HepG2 (cell line): ENCODE measurements around the gene VCL. TPM values are rescaled to one million over a fixed set of nuclear protein-coding genes. Genes with fewer than 3 reads are reported as not detected.

Experiments
- ATAC-seq: fragments of 200-7000 bp; cut with Tn5 transposase; 3 replicates; pipeline ENCODE4 v1.9.1; 2020; ENCODE audit warnings: mild to moderate bottlenecking, moderate library complexity
- BruUV-seq: library from RNA; stranded (reverse); fragments of 400-500 nt; replicated peaks from 2 replicates; lab custom pipeline; 2021; lab: Mats Ljungman, UMichigan
- CTCF ChIA-PET: fragments of 300-600 bp; formaldehyde crosslinking; extraction: SDS; loops from one replicate; lab custom pipeline; 2021; ENCODE audit warnings: low total read pairs, inconsistent platforms, low intra/inter-chr PET ratio; lab: Yijun Ruan, JAX
- POLR2A ChIA-PET: fragments of 350-600 bp; sonication (Branson Sonifier 250); formaldehyde crosslinking; loops from one replicate; lab custom pipeline; 2020; ENCODE audit warnings: antibody characterized with exemption, inconsistent platforms; lab: Yijun Ruan, JAX
- DNase-seq: peaks from one replicate; pipeline ENCODE4 v3.0.0-alpha.2; 2015; ENCODE audit warnings: low spot score
- FAIRE-seq: peaks from 3 replicates; lab custom pipeline; 2011; peaks lifted over from hg19 to GRCh38; lab: Jason Lieb, UNC
- H2AFZ ChIP-seq: one replicate; pipeline ENCODE4 v1.6.1; 2011; ENCODE audit warnings: low read length, inconsistent platforms
- H3K27ac ChIP-seq: fragments of 300-600 bp; 3 replicates; pipeline ENCODE4 v1.8.0; 2011; ENCODE audit warnings: mixed run types, mild to moderate bottlenecking, mixed read lengths, low read length, inconsistent platforms; ENCODE audit not compliant: insufficient read depth; ENCODE audit errors: extremely low read length
- H3K27me3 ChIP-seq, 2 experiments: fragments of 200-600 bp in 1 of 2; 2 replicates in 1 of 2; 3 replicates in 1 of 2; pipeline versions ENCODE4 v1.6.0 to v1.8.0; 2011; ENCODE audit warnings: low read length in 2 of 2, mild to moderate bottlenecking in 2 of 2, moderate library complexity in 2 of 2, inconsistent platforms in 1 of 2; ENCODE audit not compliant: insufficient read depth in 2 of 2, control insufficient read depth in 1 of 2
- H3K36me3 ChIP-seq, 2 experiments: fragments of 200-600 bp in 1 of 2; replicated peaks in 1 of 2; 2 replicates in 1 of 2; 3 replicates in 1 of 2; pipeline versions ENCODE4 v1.5.1 to v1.8.0; 2011; ENCODE audit warnings: low read length in 2 of 2, inconsistent platforms in 1 of 2; ENCODE audit not compliant: insufficient read depth in 2 of 2, control insufficient read depth in 1 of 2
- H3K4me1 ChIP-seq: 2 replicates; pipeline ENCODE4 v1.5.1; 2012; ENCODE audit warnings: low read length, inconsistent platforms; ENCODE audit not compliant: insufficient read depth
- H3K4me2 ChIP-seq: 2 replicates; pipeline ENCODE4 v1.6.0; 2011; ENCODE audit warnings: low read depth, low read length, inconsistent platforms
- H3K4me3 ChIP-seq, 3 experiments: fragments of 200-600 bp in 1 of 3; sonication (generic), shearing (Covaris generic) in 1 of 3; replicated peaks in 1 of 3; 2 replicates each; pipeline ENCODE4 v1.5.1; 2011 to 2016; ENCODE audit warnings: low read length in 3 of 3, inconsistent platforms in 2 of 3, low read depth in 2 of 3, mild to moderate bottlenecking in 2 of 3, control low read depth in 1 of 3, mixed read lengths in 1 of 3; ENCODE audit not compliant: insufficient read depth in 1 of 3
- H3K79me2 ChIP-seq: one replicate; pipeline ENCODE4 v1.6.1; 2011; ENCODE audit warnings: low read length, inconsistent platforms; ENCODE audit not compliant: insufficient read depth
- H3K9ac ChIP-seq: 2 replicates; pipeline ENCODE4 v1.6.0; 2011; ENCODE audit warnings: mild to moderate bottlenecking, low read depth, low read length, inconsistent platforms; ENCODE audit not compliant: insufficient read depth
- H3K9me3 ChIP-seq: 2 replicates; pipeline ENCODE4 v1.5.1; 2012; ENCODE audit warnings: mild to moderate bottlenecking, low read length
- H4K20me1 ChIP-seq: 2 replicates; pipeline ENCODE4 v1.6.0; 2011; ENCODE audit warnings: inconsistent platforms, mild to moderate bottlenecking, low read length, moderate library complexity; ENCODE audit not compliant: insufficient read depth
- FOXP1 ChIP-seq, 2 experiments: fragments of 450-650 bp in 1 of 2; IDR thresholded peaks; 2 replicates each; pipeline ENCODE4 v1.6.1; 2017 to 2018; ENCODE audit warnings: antibody characterized with exemption in 1 of 2
- SUZ12 ChIP-seq: fragments of 150-350 bp; IDR thresholded peaks from 2 replicates; pipeline ENCODE4 v1.6.1; 2014; ENCODE audit warnings: low read depth, low read length
- ZFYVE20 ChIP-seq: sonication (generic); formaldehyde crosslinking; IDR thresholded peaks from 2 replicates; pipeline ENCODE4 v1.8.0; 2023; ENCODE audit warnings: low read depth, mild to moderate bottlenecking, moderate library complexity, missing genetic modification reagents, borderline replicate concordance
- ZKSCAN1 ChIP-seq: fragments of 150-350 bp; IDR thresholded peaks from 2 replicates; pipeline ENCODE4 v1.6.1; 2014; ENCODE audit warnings: low read length
- ZNF3 ChIP-seq: IDR thresholded peaks from 2 replicates; pipeline ENCODE4 v1.7.0; 2017; ENCODE audit warnings: inconsistent platforms
- ZNF331 ChIP-seq: sonication (generic); formaldehyde crosslinking; IDR thresholded peaks from 2 replicates; pipeline ENCODE4 v1.4.0; 2020; ENCODE audit warnings: missing genetic modification reagents
- ZNF616 ChIP-seq: sonication (generic); formaldehyde crosslinking; IDR thresholded peaks from 2 replicates; pipeline ENCODE4 v1.5.0; 2020; ENCODE audit warnings: low read depth, mild to moderate bottlenecking, missing genetic modification reagents
- WGBS: methylation state at CpG from one replicate; pipeline ENCODE4 v1.1.6; 2017; ENCODE audit warnings: low lambda C conversion rate; 5-methylcytosine and 5-hydroxymethylcytosine counted together
- in situ Hi-C: cut with HindIII; loops from 2 replicates; pipeline ENCODE4 v1.10.0; 2017; ENCODE audit warnings: low pct_unique_long_range_greater_than_20kb; ENCODE audit not compliant: extremely low pct_ligation_motif_present
- intact Hi-C: fragments of 100-400 bp; cut with micrococcal nuclease; formaldehyde crosslinking; loops from one replicate; pipeline ENCODE4 v1.10.0; 2022; ENCODE audit not compliant: unreplicated experiment
- polyA plus RNA-seq, 8 experiments: library from polyadenylated mRNA; depleted of rRNA in 3 of 8; stranded (reverse) in 7 of 8; unstranded in 1 of 8; fragments of >200 nt; fragmentation: Illumina TruSeq in 4 of 8; extraction: Trizol in 4 of 8; gene quantifications; 2 replicates each; pipeline versions ENCODE4 v1.2.1 to v1.2.3, GENCODE V29; 2011 to 2016; ENCODE audit warnings: low read depth in 4 of 8, missing spikeins in 1 of 8, mixed read lengths in 1 of 8; ENCODE audit not compliant: insufficient read depth in 1 of 8
- total RNA-seq, 5 experiments: library from RNA; depleted of rRNA; stranded (reverse); fragments of >200 nt; fragmentation: Illumina TruSeq; extraction: Trizol; gene quantifications; 2 replicates each; pipeline ENCODE4 v1.2.3, GENCODE V29; 2016; ENCODE audit warnings: low read depth in 1 of 5

Gene VCL
- total and polyA plus RNA-seq, 2 of the 13 experiments (the other 11 are each of a cell fraction or from before 2014, with no cell fraction given): 17.3 to 26.9 TPM

DNA sequence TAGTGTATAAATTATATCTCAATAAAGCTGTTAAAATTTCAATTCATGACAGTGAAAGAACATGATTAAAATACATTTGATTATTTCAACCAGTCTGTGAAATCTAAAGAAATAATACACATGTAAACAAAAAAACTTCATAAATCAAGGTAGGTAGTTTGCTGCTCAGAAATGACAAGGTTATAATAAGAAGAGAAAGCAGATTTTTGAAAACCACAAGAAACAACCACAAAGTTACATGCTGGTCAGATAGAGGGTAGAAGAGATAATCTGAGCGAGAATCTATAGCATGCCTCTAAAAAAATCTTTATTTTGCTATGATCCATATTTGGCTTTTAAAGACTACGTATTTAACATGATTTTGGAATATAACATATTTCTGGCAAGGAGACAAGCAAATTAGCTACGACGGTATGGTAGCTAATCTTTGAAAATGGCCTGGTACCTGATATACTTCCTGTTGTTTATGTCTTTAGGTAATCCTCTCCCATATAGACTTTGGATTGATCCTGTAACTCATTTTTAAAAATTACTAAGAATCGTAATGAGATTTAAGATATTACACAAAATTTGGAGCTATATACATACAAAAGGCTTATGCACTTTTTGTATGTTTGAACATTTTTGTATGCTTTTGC lies 23.5 kb upstream of the VCL start (continued):
- TF ChIP-seq ZFYVE20 (CRISPR knock-in tag): no peak
- no peak for TF ChIP-seq ZKSCAN1
- no peak for TF ChIP-seq ZNF3 (CRISPR knock-in tag)
- TF ChIP-seq FOXP1 (IDR thresholded peaks at IDR 0.05): no peak
- TF ChIP-seq FOXP1 (CRISPR knock-in tag; IDR thresholded peaks at IDR 0.05): no peak
- no peak for TF ChIP-seq SUZ12

DNA sequence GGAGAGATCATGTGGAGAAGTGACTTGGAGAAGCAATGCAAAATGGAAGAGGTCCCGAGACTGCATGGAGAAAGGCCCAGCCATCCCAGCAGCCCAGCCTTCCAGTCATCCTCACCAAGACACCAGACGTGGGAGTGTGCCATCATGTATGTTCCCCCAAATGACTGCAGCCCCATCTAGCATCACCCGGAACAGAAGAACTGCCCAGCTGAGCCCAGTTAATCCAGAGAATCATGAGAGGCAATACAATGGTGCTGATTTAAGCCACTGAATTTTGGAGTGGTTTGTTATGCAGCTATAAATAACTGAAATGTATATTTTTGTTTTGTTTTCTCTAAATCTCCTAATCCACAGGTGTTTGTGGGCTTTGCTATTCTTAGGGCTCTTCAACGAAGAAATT lies 22.5 kb upstream of the VCL start:
- in situ Hi-C loops: no loop called here
- CTCF ChIA-PET: no interaction called here
- no peaks in the 10 kb centered on the region for H3K79me2 ChIP-seq
- WGBS: 9% methylated on average over 4 of the region's 4 CpGs
- no peak overlapping the region for H3K4me2 ChIP-seq
- no peak for DNase-seq
- TF ChIP-seq ZNF616 (CRISPR knock-in tag) (no peak), ZNF331 (CRISPR knock-in tag) (peak; percentile 98)
- no peak overlapping the region for H3K9ac ChIP-seq
- FAIRE-seq: no peak
- POLR2A ChIA-PET: no interaction called here
- intact Hi-C loops: no loop called here
- no peaks in the 10 kb centered on the region for H3K36me3 ChIP-seq
- H2AFZ ChIP-seq: no peak overlapping the region
- peaks cover 14% of the 10 kb centered on the region for H3K4me1 ChIP-seq
- no peak overlapping the region for H3K27ac ChIP-seq
- ATAC-seq: no peak
- no peaks in the 10 kb centered on the region for H4K20me1 ChIP-seq
- H3K9me3 ChIP-seq: no peaks in the 10 kb centered on the region
- H3K4me3 ChIP-seq: no peak overlapping the region
- no TSS peak for BruUV-seq
- no peaks in the 10 kb centered on the region for H3K27me3 ChIP-seq
